CD4-positive, alpha-beta T cell treated with Interleukin-17A for 1 hour (primary cell): ENCODE results near the gene NNT.
"Not testable (repeated sequence)": the region's sequence is repeated elsewhere in the genome, so short reads cannot be mapped to it uniquely, and the experiment has no call there.

Experiments used
- DNase-seq: peaks from one replicate; pipeline ENCODE4 v3.0.0-alpha.2; 2020

NNT gene

DNA sequence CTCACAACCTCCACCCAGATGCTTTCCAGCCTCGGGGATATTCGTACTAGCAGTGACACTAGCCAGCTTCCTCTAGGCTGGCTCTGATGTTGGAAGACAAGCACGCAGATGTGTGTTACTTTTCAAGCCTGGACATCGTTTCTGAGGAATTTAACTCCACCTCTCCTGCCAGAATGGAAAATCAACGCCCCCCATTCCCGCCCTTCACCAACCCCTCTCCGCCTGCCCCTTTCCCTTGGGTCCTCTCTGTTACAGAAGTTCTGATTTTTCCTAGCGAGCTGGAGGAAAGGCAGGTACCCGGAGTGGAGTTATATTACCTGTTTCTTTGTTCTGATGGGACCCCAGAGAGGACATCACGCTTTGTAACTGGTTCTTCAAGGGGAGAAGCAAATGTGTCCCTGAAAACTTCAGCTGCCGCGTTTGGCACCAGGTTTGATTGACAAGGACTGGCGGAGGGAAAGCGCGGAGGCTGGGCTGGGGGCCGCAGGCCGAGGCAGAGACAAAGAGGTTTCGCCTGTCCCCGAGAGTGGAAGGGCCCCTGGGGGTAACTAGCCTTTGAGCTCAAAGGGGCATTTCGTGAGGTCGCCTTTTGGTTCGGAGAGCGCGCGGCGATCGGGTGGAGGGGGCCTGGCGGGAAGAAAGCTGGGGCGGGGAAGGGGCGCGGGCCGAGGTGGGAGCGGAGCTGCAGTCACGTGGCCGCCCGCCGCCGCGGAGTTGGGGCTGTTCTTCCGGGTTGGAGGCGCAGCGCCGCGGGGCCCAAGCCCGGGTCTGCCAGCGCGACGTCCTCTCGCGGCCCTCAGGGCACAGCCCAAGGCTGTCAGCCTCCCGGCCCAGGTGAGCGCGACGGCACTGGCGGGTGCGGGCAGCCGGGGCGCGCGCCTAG lies at the start of gene NNT:
Gene NNT, plus strand, starts transcription at position 720 of the 883 bp plus-strand sequence. CDS start 6,016 bp downstream, outside the sequence.
- peak; percentile 74 for DNase-seq

DNA sequence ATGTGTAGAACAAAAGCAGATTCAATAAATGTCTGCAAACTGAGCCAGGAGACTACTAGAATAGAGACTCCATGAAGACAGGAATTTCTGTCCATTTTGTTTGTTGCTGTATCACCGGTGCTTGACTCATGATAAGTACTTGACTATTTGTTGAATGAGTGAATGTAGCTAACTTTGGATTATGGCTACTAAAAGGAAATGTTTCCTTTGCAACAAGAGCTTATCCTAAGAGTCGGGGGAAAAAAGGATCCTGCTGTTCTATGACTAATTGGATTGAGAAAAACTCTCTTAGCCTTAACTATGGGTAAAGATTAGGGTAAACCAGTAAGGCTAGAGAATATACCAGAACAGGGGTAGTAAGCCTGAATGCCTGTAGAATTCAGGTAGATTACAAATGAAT lies 49.6 kb upstream of the NNT start:
- no peak for DNase-seq

DNA sequence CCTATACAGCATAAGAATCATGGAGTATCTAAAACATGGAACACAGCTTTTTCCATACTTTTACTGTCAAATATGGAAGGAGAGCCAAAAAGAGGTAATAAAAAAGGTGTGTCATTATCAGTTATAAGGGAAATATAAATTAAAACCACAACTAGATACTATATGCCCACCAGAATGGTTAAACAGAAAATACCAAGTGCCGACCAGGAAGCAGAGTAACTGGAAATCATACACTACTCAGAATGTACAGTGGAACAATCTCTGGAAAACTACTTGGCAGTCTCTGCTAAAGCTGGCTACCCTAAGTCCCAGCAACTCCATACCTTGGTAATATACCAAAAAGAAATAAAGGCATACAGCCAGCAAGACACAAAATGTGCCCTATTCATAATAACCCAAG lies 48.5 kb upstream of the NNT start:
- DNase-seq = no peak

DNA sequence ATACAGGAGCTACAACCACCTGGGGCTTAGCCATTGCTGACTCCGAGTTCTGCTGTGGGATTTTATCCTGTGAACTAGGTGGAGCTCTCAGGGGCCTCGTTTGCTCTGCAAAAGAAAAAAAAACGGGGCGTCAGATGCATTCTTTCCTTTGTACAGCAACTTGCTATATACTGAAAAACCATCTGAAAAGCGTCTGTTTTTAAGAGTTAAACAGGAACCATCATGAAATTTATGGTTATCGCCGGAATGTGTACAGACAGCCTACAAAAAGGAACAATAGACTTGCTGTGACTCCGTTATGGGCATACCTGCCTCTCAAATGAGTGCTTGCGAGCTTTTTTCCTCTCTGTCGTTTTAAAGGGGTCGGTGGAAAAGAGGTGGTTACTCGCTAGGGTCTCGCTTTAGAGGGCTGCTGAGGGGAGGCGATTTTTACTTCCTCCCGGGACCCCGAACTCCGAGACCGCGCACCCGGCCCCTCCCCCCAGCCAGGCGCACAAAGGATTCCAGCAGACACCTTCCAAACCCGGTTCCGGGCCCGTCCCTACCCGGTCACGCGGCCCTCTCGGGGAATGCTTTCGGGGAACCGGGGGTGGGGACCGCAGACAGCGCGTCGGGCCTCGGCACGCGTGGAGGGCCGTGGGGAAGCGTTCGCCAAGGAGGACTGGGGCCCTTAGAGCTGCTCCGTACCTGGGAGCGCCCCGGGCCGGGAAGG lies 46.9 kb upstream of the NNT start:
- peak; percentile 52 for DNase-seq

DNA sequence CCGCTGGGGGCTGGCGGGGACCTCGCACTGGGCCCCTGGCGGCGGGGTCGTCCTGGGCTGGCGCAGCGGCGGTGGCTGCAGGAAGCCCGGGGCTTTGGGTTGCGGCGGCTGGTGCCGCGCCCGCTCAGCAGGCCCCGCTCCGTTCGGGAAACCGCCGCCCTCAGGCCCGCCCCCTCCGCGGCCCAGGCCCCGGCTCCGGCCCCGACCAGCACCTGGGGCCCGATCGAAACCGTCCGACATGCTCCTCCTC lies 46.4 kb upstream of the NNT start:
- DNase-seq = not testable (repeated sequence)

DNA sequence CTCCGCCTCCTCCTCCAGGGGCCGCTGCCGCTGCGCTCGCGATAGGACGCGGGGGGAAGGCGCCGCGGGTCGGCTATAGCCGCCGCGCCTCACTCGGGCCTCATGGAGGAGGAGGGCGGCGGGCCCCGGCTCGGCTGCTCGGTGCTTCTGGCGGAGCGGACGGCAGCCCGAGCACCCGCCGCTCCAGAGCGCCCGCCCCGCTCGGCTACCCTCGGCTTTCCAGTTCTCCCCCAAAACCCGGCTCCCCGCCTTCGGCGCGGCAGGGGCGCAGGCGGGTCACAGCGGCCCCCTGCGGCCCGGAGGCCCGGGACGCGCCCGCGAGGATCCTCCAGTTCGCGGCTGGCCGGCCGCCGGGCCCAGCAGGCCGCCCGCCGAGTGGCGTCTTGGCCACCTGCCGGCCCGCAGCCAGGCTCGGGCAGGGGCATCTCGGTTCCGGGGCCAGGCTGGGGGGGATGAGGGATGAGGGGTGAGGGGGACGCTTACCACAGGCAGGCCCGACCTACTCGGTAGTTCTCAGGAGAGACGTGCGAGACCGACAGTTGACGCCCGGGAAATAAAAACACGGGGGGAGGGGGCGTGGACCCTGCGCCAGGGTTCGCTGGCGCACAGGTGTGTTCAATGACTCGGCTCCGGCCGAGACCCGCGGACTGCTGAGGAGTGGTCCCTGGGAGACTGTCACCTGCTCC lies 46.0 kb upstream of the NNT start, which contains the start of gene PAIP1:
Gene PAIP1, minus strand, starts transcription at position 221 of the 686 bp plus-strand sequence. CDS start 231 bp downstream, outside the sequence.
- peak; percentile 88 for DNase-seq

DNA sequence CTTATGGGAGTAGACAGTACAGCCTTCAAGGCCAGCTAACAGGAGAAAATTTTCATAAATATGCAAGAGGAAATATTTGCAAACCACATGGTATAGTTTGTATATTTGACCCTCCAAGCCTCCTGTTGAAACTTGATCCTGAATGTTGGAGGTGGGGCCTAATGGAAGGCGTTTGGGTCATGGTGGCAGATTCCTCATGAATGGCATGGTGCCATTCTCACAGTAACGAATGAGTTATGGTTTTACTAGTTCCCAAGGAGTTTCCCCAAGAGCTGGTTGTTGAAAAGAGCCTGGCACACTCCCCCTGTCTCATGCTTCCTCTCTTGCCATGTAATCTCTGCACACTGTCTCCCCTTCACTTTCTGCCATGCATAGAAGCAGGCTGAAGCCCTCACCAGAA lies 42.9 kb upstream of the NNT start:
- no peak for DNase-seq

DNA sequence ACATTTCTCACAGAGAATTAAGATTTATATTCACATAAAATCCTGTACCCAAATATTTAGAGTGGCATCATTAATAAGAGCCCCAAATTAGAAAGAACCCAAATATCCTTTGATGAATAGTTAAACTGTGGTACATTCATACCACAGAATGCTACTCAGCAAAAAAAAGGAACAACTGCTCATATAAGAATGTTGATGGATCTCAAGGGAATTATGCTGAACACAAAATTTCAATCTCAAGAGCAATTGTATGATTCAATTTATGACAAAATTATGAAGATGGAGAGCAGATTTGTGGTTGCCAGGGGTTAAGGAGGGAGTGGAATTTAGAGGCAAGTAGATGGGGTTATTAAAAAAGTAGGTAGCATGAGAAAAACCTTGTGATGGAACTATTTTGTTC lies 41.6 kb upstream of the NNT start:
- DNase-seq = no peak

DNA sequence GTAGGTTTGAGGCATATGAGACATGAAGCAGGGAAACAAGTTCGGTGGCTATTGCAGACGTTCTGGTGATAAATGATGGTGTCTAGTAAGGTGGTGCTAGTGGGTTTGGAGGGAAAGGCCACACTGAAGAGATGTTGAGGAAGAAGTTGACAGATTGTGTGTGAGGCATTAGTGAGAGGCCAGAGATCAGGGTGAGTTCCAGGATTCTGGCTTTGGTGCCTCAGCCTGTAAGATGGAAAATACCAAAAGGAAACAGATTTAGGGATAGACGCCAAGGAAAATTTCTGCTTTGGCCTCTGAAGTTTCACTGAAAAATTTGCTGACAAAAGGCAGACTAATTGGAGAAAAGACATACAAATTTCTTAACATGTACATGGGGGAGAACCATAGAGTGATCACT lies 39.7 kb upstream of the NNT start:
- DNase-seq = no peak

DNA sequence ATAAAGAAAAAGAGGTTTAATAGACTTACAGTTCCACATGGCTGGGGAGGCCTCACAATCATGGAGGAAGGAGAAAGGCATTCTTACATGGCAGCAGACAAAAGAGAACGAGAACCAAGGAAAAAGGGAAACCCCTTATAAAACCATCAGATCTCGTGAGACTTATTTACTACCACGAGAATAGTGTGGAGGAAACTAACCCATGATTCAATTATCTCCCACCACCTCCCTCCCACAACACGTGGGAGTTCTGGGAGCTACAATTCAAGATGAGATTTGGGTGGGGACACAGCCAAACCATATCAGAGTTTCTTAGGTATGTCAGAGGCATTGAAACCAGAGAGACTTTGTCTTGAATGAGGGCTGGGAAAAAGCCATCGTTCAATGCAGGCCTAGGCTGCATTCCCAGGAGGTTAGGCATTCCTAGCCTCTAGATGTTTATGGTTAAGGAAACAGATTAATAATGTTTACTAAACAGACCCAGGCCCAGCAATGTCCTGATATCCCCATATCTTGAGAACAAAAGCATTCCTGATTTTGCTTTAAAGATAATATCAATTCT lies 38.6 kb upstream of the NNT start:
- DNase-seq = no peak

DNA sequence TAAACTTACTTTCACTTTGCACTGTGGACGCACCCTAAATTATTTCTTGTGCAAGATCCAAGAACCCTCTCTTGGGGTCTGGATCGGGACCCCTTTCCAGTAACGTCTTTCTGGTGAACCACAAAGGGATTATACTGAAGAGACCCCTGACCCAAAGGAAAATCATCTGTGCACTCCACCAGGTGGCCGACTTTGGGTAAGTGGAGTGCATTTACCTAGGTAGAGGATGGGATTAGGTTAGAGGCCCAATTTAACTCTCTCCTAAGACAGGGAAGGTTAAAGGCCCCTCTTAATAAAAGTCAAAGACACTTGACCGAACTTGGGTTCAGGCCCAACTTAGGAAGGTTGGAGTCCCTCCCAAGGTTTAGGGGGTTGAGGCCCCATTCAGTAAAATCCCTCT lies 37.9 kb upstream of the NNT start:
- no peak for DNase-seq

DNA sequence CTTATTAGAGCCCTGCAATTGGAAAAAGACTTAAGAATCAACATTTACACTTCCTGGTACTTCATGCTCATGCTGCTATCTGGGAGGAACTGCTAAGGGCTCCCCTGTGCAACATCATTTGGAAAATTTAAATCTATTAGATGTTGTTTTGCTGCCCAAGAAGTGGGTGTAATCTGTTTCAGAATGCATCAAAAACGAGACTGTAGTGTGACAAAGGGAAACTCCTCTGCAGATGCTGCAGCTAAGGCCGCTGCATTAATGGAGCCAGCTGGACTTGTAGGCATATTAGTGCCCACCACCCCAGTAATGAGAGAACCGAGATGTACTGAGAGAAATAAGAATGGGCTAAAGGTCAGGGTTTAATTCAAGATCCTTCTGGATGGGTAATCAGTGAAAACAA lies 35.0 kb upstream of the NNT start:
- DNase-seq = no peak

DNA sequence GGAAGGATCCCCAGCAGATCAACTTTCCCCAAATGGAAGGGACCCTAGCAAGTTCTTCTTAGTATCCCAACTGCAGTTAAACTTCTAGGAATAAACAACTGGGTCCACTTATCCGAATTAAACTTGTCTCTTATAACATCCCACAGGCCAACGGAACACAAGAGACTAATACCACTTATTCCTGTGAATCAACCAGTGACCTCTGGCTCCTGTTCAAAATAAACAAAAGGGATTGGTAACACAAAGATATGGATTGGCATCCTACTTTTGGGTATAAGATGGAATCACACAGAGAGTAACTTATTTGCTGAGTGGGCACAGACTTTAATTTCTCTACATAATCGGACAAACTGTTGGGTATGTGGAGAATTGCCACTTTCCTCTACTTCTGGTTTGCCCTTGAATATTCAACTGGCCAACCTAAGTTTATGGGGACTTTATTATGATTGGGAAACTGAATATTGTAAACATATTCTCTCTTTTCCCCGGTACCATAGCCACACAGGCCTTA lies 33.7 kb upstream of the NNT start:
- no peak for DNase-seq

DNA sequence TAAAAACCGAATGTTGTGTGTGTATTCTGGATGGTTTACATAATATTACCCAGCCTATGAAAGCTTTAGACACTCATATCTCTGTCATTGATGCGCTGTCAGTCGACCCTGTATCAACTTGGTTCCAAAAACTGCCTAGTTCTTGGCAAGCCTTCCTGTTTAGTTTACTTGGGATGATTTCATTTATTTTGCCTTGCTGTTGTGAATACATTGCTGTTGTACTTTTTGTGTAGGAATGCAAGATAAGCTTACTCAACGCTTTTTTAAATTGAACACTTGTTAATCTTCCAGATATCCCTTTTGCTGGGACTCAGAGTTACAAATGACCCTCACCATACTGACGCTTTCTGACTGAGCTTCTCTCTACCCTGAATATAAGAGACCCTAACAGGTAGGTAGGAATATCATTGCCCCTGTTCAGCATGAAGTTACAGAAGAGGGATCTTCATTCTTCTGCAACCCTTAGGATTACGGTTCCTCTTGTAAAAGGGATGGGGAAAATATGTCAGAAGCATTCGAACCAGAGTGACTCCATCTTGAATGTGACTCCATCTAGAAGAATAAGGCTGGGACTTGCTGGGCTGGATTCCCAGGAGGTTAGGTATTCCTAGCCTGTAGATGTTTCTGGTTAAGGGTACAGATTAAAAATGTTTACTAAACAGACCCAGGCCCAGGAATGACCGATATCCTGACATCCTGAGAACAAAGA lies 32.4 kb upstream of the NNT start:
- no peak for DNase-seq

DNA sequence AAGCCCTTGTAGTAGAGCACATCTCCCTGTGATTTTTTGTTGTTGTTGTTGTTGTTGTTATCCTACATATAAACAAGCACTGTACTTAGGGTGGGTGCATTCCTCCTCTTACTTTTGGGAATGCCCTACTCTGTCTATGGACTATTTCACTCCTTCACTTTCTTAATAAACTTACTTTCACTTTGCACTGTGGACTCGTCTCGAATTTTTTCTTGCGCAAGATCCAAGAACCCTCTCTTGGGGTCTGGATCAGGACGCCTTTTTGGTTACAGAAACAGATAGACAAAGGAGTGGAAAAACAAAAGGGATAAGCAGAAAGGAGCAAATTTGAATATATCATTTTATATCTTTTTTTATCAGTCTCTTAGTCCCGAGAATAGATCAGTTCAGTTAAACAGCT lies 31.7 kb upstream of the NNT start:
- no peak for DNase-seq

DNA sequence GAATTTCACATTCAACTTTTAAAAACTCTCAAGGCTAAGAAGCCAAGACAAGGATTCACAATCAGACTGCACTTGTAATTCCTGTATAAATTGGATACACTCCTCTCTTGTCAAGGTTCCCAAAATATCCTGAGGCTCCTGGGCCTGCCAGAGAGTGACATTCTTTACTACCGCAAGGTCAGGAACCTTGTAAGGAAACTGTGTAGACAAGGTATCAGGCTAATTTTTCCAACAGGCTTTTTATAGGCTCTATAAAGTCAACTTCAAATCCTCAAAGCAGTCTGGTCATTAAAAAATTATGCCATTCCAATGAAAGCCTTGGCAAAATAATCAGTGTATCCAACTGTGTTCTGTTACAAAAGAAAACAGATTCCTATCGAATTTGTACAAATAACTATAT lies 30.6 kb upstream of the NNT start:
- DNase-seq = no peak

DNA sequence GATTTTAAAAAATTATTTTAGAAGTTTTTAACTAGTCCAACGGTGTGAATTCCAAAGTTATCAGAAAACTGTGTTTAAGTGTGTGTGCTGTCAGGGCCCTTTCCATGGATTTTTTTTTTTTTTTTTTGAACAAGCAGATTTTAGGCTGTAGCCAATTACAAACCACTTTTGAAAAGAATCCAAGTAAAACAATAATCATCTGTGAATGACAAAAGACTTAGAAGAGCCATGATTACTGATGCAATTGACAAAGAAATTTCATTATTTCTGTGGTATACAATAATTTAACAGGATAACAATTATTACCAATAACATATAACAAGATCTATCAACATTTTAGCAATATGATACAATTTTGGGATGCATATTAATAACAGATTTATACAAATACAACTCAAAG lies 29.9 kb upstream of the NNT start:
- DNase-seq = no peak

DNA sequence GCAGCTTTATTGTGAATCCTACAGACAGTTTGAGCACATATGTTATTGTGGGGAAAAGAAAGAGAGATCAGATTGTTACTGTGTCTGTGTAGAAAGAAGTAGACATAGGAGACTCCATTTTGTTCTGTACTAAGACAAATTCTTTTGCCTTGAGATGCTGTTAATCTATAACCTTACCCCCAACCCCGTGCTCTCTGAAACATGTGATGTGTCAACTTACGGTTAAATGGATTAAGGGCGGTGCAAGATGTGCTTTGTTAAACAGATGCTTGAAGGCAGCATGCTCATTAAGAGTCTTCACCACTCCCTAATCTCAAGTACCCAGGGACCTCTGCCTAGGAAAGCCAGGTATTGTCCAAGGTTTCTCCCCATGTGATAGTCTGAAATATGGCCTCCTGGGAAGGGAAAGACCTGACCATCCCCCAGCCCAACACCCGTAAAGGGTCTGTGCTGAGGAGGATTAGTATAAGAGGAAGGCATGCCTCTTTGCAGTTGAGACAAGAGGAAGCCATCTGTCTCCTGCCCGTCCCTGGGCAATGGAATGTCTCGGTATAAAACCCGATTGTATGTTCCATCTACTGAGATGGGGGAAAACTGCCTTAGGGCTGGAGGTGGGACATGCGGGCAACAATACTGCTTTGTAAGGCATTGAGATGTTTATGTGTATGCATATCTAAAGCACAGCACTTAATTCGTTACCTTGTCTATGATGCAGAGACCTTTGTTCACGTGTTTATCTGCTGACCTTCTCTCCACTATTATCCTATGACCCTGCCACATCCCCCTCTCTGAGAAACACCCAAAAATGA lies 22.4 kb upstream of the NNT start:
- not testable (repeated sequence) for DNase-seq

DNA sequence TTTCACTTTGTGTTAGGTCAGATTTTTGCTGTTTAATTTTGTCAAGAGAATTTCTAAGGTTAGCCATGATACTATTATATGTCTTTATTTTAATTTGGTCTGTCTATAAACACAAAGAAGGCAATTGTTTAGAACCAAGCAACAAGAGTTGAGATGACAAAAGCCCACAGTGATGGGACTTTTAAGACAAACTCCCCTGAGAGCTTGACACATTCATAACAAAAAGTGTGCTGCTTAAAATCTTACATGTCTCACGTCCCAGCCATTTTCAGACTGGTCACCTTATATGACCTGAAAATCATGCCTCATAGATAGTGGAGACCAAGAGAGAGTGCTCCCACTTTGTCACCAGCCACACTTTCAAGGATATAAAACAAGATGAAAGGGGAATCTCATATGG lies 21.6 kb upstream of the NNT start:
- DNase-seq = no peak

DNA sequence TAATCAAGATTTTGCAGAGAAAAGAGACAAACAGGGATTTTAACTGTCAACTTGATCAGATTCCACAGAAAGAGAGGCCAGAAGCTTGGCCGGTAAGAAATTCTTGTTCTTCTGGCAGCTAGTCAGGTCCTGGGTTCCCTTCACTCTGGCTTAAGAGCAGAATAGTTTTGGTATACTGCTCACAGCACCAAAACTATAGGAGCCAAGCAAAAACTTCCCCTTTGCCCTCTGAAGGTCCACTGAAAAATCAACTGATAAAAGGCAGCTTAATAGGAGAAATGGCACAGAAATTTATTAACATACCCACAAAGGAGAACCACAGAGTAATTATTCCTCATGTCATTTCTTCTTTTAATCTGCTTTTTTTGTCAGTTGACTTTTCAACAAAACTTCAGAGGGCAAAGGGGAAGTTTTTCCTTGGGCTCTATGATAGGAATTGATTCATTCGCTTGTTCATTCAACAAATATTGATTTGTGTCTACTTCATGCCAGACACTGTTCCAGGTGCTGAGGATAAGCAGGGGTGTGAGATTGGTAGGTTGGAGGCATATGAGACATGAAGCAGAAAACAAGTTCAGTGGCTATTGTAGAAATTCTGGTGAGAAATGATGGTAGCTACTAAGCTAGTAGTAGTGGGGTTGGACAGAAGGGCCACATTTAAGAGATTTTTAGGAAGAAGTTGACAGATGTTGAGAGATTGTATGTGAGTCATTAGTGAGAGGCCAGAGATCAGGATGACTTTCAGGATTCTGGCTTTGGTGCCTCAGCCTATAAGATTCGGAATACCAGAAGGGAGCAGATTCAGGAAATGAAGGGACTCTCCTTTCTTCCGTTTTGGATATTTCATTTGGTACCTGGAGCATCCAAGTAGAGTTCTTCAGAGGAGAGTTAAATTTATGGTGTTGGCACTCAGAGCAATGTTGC lies 20.6 kb upstream of the NNT start:
- no peak for DNase-seq

DNA sequence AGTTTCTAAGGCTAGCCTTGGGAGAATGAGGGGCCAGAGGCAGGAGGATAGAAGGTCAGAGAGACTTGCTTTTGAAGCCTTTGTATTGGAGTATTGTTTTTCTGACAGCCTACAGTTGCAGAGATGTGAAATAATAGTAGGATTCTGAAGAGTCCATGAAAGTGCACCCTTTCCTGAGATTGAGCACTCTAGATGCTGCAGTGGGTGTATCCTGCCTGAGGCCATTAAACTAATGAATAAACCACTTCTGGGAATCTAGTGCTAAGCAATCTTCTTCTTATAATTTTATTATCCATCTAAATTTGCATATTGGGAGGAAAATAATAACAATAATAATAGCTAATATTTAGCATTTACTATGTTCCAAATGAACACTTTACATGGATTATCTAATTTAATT lies 19.3 kb upstream of the NNT start:
- no peak for DNase-seq
